Activated CD8-positive, alpha-beta T cell treated with anti-CD3 and anti-CD28 coated beads for 36 hours (primary cell): Measurements from ENCODE around the gene TNFRSF13B. TPM values are rescaled to one million over a fixed set of nuclear protein-coding genes. Genes with fewer than 3 reads are reported as not detected.

Experiments
- ATAC-seq: fragments of 200-7000 bp; cut with Tn5 transposase; one replicate; pipeline ENCODE4 v1.10.0; 2021; ENCODE audit warnings: mild to moderate bottlenecking, moderate library complexity
- CTCF ChIA-PET: fragments of 350-600 bp; sonication (Branson Sonifier 250); formaldehyde crosslinking; loops from one replicate; lab custom pipeline; 2021; ENCODE audit warnings: antibody characterized with exemption; lab: Charles Lee
- POLR2A ChIA-PET: fragments of 350-600 bp; sonication (Branson Sonifier 250); formaldehyde crosslinking; loops from one replicate; lab custom pipeline; 2021; ENCODE audit warnings: antibody characterized with exemption; lab: Charles Lee
- DNase-seq: peaks from one replicate; pipeline ENCODE4 v3.0.0-alpha.2; 2020
- H3K27ac Mint-ChIP-seq: one replicate; pipeline ENCODE4 v1.8.0; 2021; ENCODE audit warnings: mild to moderate bottlenecking, mixed read lengths
- H3K27me3 Mint-ChIP-seq: one replicate; pipeline ENCODE4 v1.8.0; 2021; ENCODE audit warnings: mixed read lengths
- H3K36me3 Mint-ChIP-seq: one replicate; pipeline ENCODE4 v1.8.0; 2021; ENCODE audit warnings: low read depth, mixed read lengths
- H3K4me1 Mint-ChIP-seq: one replicate; pipeline ENCODE4 v1.8.0; 2021; ENCODE audit warnings: low read depth, mixed read lengths
- H3K4me3 Mint-ChIP-seq: one replicate; pipeline ENCODE4 v1.8.0; 2021; ENCODE audit warnings: mild to moderate bottlenecking, moderate library complexity, mixed read lengths
- H3K9me3 Mint-ChIP-seq: one replicate; pipeline ENCODE4 v1.8.0; 2021; ENCODE audit warnings: mixed read lengths
- CTCF ChIP-seq: fragments of 200-600 bp; IDR thresholded peaks from one replicate; pipeline ENCODE4 v1.8.0; 2022; ENCODE audit warnings: antibody characterized with exemption, mild to moderate bottlenecking
- intact Hi-C: fragments of 100-400 bp; cut with micrococcal nuclease; formaldehyde crosslinking; loops from one replicate; pipeline ENCODE4 v1.10.0; 2022
- total RNA-seq, 2 experiments: library from RNA; stranded (reverse); gene quantifications; one replicate each; pipeline ENCODE4 v1.2.3, GENCODE V29; 2021

The TNFRSF13B gene
- total RNA-seq, 2 experiments from 2014 or later = not detected

- Mint-ChIP-seq H3K27ac (no peak overlapping the region), H3K4me1 (no peaks in the 10 kb centered on the region), H3K4me3 (no peak overlapping the region), H3K9me3 (no peaks in the 10 kb centered on the region), H3K36me3 (no peaks in the 10 kb centered on the region), H3K27me3 (peaks cover 3% of the 10 kb centered on the region)
- POLR2A ChIA-PET = no interaction called here
- CTCF ChIA-PET = no interaction called here
- DNase-seq (no peak), ATAC-seq (no peak)
- intact Hi-C loops = no loop called here
- TF ChIP-seq CTCF = no peak
Observed at GRCh38 chr17:16935786-16936185, 36.1 kb downstream of the TNFRSF13B start.

GRCh38 chr17:16935241-16935663 lies 36.7 kb downstream of the TNFRSF13B start:
- CTCF ChIA-PET = no interaction called here
- Mint-ChIP-seq H3K27me3 (peaks cover 3% of the 10 kb centered on the region), H3K4me1 (no peaks in the 10 kb centered on the region), H3K4me3 (no peak overlapping the region), H3K36me3 (no peaks in the 10 kb centered on the region), H3K27ac (no peak overlapping the region), H3K9me3 (no peaks in the 10 kb centered on the region)
- DNase-seq = no peak
- POLR2A ChIA-PET = no interaction called here
- ATAC-seq = no peak
- intact Hi-C loops = no loop called here
- TF ChIP-seq CTCF = no peak

GRCh38 chr17:16934836-16935235 lies 37.1 kb downstream of the TNFRSF13B start:
- DNase-seq (no peak), ATAC-seq (no peak)
- CTCF ChIA-PET = no interaction called here
- Mint-ChIP-seq H3K36me3 (no peaks in the 10 kb centered on the region), H3K27ac (no peak overlapping the region), H3K4me1 (no peaks in the 10 kb centered on the region), H3K9me3 (no peaks in the 10 kb centered on the region), H3K4me3 (no peak overlapping the region), H3K27me3 (peaks cover 3% of the 10 kb centered on the region)
- POLR2A ChIA-PET = no interaction called here
- intact Hi-C loops = no loop called here
- TF ChIP-seq CTCF = no peak

GRCh38 chr17:16934133-16934795 lies 37.7 kb downstream of the TNFRSF13B start:
- Mint-ChIP-seq H3K9me3 (no peaks in the 10 kb centered on the region), H3K27ac (no peak overlapping the region), H3K27me3 (peaks cover 3% of the 10 kb centered on the region), H3K4me1 (no peaks in the 10 kb centered on the region), H3K36me3 (no peaks in the 10 kb centered on the region), H3K4me3 (no peak overlapping the region)
- POLR2A ChIA-PET = no interaction called here
- intact Hi-C loops = no loop called here
- ATAC-seq = no peak
- DNase-seq = no peak
- TF ChIP-seq CTCF = no peak
- CTCF ChIA-PET = no interaction called here

- ATAC-seq = no peak
- Mint-ChIP-seq H3K27ac (no peak overlapping the region), H3K36me3 (no peaks in the 10 kb centered on the region), H3K27me3 (peaks cover 3% of the 10 kb centered on the region), H3K4me1 (no peaks in the 10 kb centered on the region), H3K4me3 (no peak overlapping the region), H3K9me3 (no peaks in the 10 kb centered on the region)
- POLR2A ChIA-PET = no interaction called here
- no peak for DNase-seq
- CTCF ChIA-PET = no interaction called here
- intact Hi-C loops = no loop called here
- no peak for TF ChIP-seq CTCF
Observed at GRCh38 chr17:16933317-16934132, 38.4 kb downstream of the TNFRSF13B start.
